OCI-LY1 (cell line): Measurements from ENCODE around the gene TBC1D7.

ENCODE experiments used
- EZH2 ChIP-seq: fragments of 200-600 bp; sonication (generic), shearing (Covaris generic); IDR thresholded peaks from 2 replicates; pipeline ENCODE4 v1.8.0; 2017; ENCODE audit warnings: borderline replicate concordance, mixed run types, mild to moderate bottlenecking, antibody characterized with exemption, low read length, moderate library complexity, mixed read lengths
- TF ChIP-seq, protein P1 (sequence below): fragments of 200-600 bp; sonication (generic), shearing (Covaris generic); IDR thresholded peaks from 2 replicates; pipeline ENCODE4 v1.5.1; 2017; ENCODE audit warnings: mild to moderate bottlenecking, antibody characterized with exemption, low read length, moderate library complexity, mixed read lengths

DNA sequence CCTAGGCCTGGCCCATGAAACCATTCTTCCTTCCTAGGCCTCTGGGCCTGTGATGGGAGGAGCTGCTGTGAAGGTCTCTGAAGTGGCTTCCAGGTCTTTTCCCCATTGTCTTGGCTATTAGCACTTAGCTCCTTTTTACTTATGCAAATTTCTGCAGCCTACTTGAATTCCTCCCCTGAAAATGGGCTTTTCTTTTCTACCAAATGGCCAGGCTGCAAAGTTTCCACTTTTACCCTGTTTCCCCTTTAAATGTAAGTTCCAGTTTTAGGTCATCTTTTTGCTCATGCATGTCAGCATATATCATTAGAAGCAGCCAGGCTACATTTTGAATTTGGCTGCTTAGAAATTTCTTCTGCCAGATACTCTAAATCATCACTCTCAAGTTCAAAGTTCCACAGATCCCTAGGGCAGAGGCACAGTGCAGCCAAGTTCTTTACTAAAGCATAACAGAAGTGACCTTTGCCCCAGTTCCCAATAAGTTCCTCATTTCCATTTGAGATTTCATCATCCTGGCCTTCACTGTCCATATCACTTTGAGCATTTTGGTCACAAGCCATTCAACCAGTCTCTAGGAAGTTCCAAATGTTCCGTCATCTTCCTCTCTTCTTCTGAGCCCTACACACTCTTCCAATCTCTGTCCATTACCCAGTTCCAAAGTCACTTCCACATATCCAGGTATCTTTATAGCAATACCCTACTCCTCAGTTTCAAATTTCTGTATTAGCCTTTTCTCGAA is 71.9 kb downstream of the TBC1D7 start:
- TF ChIP-seq, protein P1, sequence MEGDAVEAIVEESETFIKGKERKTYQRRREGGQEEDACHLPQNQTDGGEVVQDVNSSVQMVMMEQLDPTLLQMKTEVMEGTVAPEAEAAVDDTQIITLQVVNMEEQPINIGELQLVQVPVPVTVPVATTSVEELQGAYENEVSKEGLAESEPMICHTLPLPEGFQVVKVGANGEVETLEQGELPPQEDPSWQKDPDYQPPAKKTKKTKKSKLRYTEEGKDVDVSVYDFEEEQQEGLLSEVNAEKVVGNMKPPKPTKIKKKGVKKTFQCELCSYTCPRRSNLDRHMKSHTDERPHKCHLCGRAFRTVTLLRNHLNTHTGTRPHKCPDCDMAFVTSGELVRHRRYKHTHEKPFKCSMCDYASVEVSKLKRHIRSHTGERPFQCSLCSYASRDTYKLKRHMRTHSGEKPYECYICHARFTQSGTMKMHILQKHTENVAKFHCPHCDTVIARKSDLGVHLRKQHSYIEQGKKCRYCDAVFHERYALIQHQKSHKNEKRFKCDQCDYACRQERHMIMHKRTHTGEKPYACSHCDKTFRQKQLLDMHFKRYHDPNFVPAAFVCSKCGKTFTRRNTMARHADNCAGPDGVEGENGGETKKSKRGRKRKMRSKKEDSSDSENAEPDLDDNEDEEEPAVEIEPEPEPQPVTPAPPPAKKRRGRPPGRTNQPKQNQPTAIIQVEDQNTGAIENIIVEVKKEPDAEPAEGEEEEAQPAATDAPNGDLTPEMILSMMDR: no peak
- no peak for TF ChIP-seq EZH2
